PFSK-1 (cell line): ENCODE measurements around the gene CLSTN1.

Experiments
- FOXP2 ChIP-seq: optimal IDR thresholded peaks from 2 replicates; pipeline ENCODE3; 2011; ENCODE audit warnings: borderline replicate concordance, control low read depth, inconsistent platforms; ENCODE audit not compliant: insufficient read depth; ENCODE audit errors: extremely low read length, extremely low read depth
- POLR2AphosphoS5 ChIP-seq: IDR thresholded peaks from 2 replicates; pipeline ENCODE4 v1.6.1; 2012; ENCODE audit warnings: low read depth, mild to moderate bottlenecking, control low read depth, low read length, moderate library complexity
- REST ChIP-seq, 2 experiments: IDR thresholded peaks; 2 replicates each; pipeline versions ENCODE4 v1.6.1 to v1.8.0; 2011 to 2012; ENCODE audit warnings: low read depth in 2 of 2, low read length in 2 of 2, control low read depth in 1 of 2, inconsistent platforms in 1 of 2, mild to moderate bottlenecking in 1 of 2, moderate library complexity in 1 of 2; ENCODE audit not compliant: insufficient read depth in 1 of 2
- SIN3A ChIP-seq: IDR thresholded peaks from 2 replicates; pipeline ENCODE4 v1.6.1; 2012; ENCODE audit warnings: mild to moderate bottlenecking, low read length, moderate library complexity, borderline replicate concordance; ENCODE audit not compliant: insufficient read depth
- TAF1 ChIP-seq: IDR thresholded peaks from 2 replicates; pipeline ENCODE4 v1.6.1; 2012; ENCODE audit warnings: low read length, control low read depth, borderline replicate concordance; ENCODE audit not compliant: insufficient read depth

- no peak for TF ChIP-seq TAF1
- TF ChIP-seq SIN3A: no peak
- TF ChIP-seq POLR2AphosphoS5: no peak
- no peak for TF ChIP-seq REST (IDR thresholded peaks at IDR 0.05; ENCODE audit: insufficient read depth in 1 of 2, low read depth in 2 of 2, low read length in 2 of 2)
- TF ChIP-seq FOXP2: no peak
These were observed 7.6 kb downstream of the CLSTN1 start for GRCh38 chr1:9816199-9816598.
